ENCODE data around the gene MLEC.

- TF ChIP-seq CTCF (conservative IDR thresholded peaks at IDR 0.05; ENCODE audit: low read length) = no peak
- TF ChIP-seq EZH2phosphoT487 (IDR thresholded peaks at IDR 0.05; ENCODE audit: borderline replicate concordance, low read depth, low read length) = no peak
Measured at GRCh38 chr12:120654656-120655055, 32.3 kb upstream of the MLEC start.
